Dendritic cell treated with granulocyte-macrophage colony-stimulating factor and Interleukin-4, amounts not matched to agents 40 ng/mL and 50 ng/mL, for 4 days (primary cell): Measurements from ENCODE around the gene CHRDL2.

Experiments used
- H3K27ac Mint-ChIP-seq: one replicate; pipeline ENCODE4 v1.8.0; 2022; ENCODE audit warnings: mild to moderate bottlenecking, mixed read lengths
- H3K27me3 Mint-ChIP-seq: one replicate; pipeline ENCODE4 v1.8.0; 2022; ENCODE audit warnings: mild to moderate bottlenecking, mixed read lengths
- H3K36me3 Mint-ChIP-seq: one replicate; pipeline ENCODE4 v1.8.0; 2022; ENCODE audit warnings: low read depth, mixed read lengths
- H3K4me1 Mint-ChIP-seq: one replicate; pipeline ENCODE4 v1.8.0; 2022; ENCODE audit warnings: low read depth, mixed read lengths
- H3K4me3 Mint-ChIP-seq: one replicate; pipeline ENCODE4 v1.8.0; 2022; ENCODE audit warnings: mild to moderate bottlenecking, moderate library complexity, mixed read lengths
- H3K9me3 Mint-ChIP-seq: one replicate; pipeline ENCODE4 v1.8.0; 2022; ENCODE audit warnings: mixed read lengths
- intact Hi-C: fragments of 100-400 bp; cut with micrococcal nuclease; formaldehyde crosslinking; loops from one replicate; pipeline ENCODE4 v1.15.0; 2022

Gene CHRDL2

DNA sequence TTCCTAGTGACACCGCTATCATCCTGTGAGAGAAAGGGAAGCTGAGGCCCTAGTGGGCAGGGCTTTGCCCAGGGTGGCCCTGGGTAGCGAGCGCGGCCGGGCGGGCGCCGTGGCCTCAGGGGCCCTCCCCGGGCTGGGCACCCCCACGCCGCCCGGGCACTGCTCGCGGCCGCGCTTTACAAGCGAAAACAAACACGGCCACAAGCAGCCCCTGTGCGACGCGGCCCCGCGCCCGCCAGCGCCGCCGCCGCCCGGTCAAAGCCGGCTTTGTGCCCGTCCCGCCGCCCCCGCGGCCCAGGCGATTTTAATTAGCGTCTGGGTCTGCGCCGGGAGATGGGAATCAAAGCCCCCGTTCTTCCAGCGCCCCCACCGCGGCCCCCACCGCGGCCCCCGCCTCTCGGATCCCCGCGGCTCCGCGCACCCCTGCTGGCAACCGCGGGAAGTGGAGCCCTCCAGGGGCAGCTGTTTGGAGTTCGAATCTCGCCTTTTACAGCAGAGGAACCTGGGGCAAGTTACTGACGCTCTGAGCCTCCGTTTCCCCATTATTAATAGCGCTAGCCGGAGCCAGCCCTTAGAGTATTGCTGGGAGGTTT lies 47.9 kb downstream of the CHRDL2 start:
- peak overlapping the region; percentile 90 for H3K27ac Mint-ChIP-seq
- peaks cover 54% of the 10 kb centered on the region for H3K4me1 Mint-ChIP-seq
- H3K36me3 Mint-ChIP-seq: peaks cover 7% of the 10 kb centered on the region
- intact Hi-C loops: no loop called here
- peaks cover 28% of the 10 kb centered on the region for H3K27me3 Mint-ChIP-seq
- peaks cover 9% of the 10 kb centered on the region for H3K9me3 Mint-ChIP-seq
- peak overlapping the region; percentile 73 for H3K4me3 Mint-ChIP-seq

DNA sequence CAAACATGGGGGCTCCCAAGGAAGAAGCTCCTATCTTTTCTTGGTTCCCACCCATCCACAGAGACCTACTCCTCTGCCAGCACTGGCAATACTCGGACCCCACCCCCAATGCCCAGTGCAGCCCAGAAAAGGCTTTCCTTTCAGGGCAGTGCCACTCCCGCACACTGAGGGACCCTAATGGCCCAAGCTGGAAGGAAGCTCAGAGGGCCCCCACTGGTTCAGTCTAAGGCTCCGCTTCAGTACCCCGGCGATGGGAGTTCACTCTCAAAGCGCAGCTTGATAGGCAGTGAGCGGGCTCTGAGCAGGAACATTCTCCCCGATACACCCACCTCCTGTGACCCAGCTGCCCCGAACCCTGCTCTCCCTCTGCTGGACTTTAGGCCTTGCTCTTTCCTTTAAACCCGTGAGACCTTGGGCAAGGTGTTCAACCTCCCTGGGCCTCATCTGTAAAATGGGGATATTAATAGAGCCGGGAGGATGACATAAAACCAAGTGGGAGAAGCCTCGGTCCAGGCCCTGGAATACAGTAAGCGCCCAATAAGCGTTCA lies 48.4 kb downstream of the CHRDL2 start:
- H3K4me3 Mint-ChIP-seq: peak overlapping the region; percentile 73
- H3K27me3 Mint-ChIP-seq: peaks cover 28% of the 10 kb centered on the region
- peak overlapping the region; percentile 55 for H3K27ac Mint-ChIP-seq
- peaks cover 7% of the 10 kb centered on the region for H3K36me3 Mint-ChIP-seq
- intact Hi-C loops: no loop called here
- peaks cover 9% of the 10 kb centered on the region for H3K9me3 Mint-ChIP-seq
- peaks cover 49% of the 10 kb centered on the region for H3K4me1 Mint-ChIP-seq

DNA sequence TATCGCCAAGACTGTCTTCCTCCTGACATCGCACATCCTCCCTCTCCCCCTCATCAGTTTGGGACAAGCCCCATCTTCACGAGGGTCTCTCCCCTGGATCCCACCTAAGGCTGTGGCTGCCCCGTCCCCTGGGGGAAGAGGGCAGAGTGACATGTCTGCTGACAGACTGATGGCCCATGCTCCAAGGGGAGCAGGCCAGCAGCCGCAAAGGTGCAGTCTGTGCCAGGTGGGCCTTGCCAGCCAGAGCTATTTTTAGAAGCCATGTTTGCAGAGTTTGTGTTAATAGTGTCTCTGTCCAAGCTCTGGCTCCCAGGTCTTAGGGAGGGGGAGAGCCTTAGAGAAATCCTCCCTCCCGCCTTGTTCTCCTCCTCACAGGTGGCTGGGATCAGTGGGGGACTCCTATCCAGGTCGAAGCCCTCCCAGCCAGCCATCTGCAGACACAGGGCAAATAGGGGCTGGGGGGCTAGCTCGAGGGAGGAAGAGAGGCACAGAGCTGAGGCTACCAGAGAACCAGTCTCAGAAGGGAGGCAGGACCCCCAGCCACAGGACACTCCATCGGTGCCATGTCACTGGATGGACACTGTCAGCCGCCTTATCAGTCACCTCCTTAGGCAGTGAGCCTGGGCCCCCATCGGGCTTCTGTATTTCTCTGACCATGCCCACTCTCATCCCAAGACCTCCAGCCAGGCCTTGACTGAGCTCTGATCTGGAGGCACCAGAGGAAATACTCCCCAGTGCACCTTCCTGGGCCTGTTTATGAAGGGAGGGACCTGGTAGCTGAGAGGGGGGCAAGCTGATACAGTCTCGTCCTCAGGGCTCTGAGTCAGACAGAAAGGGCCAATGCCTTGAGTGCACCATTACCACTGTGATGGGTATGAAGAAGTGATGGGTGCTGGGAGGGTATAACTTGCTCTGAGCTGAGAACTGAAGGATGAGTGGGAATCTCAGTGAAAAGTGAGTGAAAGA lies 49.3 kb downstream of the CHRDL2 start:
- peaks cover 7% of the 10 kb centered on the region for H3K36me3 Mint-ChIP-seq
- H3K27ac Mint-ChIP-seq: peak overlapping the region; percentile 55
- H3K4me1 Mint-ChIP-seq: peaks cover 40% of the 10 kb centered on the region
- H3K27me3 Mint-ChIP-seq: peaks cover 28% of the 10 kb centered on the region
- peaks cover 8% of the 10 kb centered on the region for H3K9me3 Mint-ChIP-seq
- intact Hi-C loops: no loop called here
- no peak overlapping the region for H3K4me3 Mint-ChIP-seq

- H3K27ac Mint-ChIP-seq: peak overlapping the region; percentile 55
- H3K36me3 Mint-ChIP-seq: no peaks in the 10 kb centered on the region
- H3K4me3 Mint-ChIP-seq: no peak overlapping the region
- H3K9me3 Mint-ChIP-seq: no peaks in the 10 kb centered on the region
- intact Hi-C loops: no loop called here
- H3K27me3 Mint-ChIP-seq: peaks cover 32% of the 10 kb centered on the region
- peaks cover 30% of the 10 kb centered on the region for H3K4me1 Mint-ChIP-seq
Observed at GRCh38 chr11:74680703-74681531, 50.3 kb downstream of the CHRDL2 start.

- Mint-ChIP-seq H3K27me3 (peaks cover 32% of the 10 kb centered on the region), H3K36me3 (no peaks in the 10 kb centered on the region), H3K9me3 (no peaks in the 10 kb centered on the region), H3K27ac (no peak overlapping the region), H3K4me1 (peaks cover 22% of the 10 kb centered on the region), H3K4me3 (no peak overlapping the region)
- intact Hi-C loops: no loop called here
Observed at GRCh38 chr11:74680035-74680671, 51.1 kb downstream of the CHRDL2 start.

GRCh38 chr11:74679513-74679865 lies 51.7 kb downstream of the CHRDL2 start:
- peaks cover 5% of the 10 kb centered on the region for H3K9me3 Mint-ChIP-seq
- intact Hi-C loops: no loop called here

DNA sequence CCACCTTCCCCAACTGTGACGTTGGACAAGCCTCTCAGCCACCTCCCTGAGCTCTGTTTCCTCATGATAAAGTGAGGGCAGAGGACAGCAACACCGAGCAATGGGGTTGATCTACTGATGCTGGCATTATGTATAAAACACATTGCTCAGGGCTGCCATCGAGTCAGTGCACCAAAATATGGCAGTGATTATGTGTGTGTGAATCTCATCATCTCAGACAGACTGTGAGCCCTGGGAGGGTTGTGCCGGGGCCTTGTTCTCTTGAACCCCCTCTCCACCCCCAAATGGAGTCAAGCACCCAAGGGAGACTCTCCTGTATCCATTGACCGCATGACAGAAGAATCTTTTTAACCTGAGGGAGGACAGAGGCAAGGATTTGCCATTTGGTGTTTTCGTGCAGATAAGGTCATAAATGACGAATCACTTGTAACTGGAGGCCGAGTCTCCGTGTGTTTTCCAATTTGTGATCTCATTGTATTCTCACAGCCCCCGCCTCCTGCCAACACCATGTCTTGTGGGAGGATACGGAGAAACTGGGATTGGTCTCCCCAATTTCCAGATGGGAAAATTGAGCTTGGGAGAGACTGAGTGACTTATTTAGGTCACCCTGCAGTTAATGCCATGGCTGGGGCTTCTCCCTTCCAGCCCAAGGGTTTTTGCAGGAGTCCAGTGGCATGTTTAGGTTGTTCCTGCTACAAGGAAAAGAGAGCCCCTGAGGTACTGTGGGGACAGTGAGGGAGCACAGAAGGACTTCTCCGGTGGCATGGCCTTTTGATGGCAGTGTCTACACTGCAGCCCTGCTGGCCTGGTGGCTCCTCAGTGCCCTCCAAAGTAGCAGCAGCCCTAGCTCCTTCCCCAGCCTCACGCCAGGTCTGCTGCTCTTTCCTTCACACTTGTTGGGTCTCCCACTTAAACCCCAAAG lies 52.4 kb downstream of the CHRDL2 start:
- Mint-ChIP-seq H3K9me3 (peaks cover 8% of the 10 kb centered on the region), H3K4me1 (peaks cover 9% of the 10 kb centered on the region), H3K27ac (no peak overlapping the region), H3K36me3 (no peaks in the 10 kb centered on the region), H3K27me3 (peaks cover 26% of the 10 kb centered on the region), H3K4me3 (no peak overlapping the region)
- intact Hi-C loops: no loop called here

More at GRCh38 chr11:74679513-74679865, 51.7 kb downstream of the CHRDL2 start:
- Mint-ChIP-seq H3K27me3 (peaks cover 29% of the 10 kb centered on the region), H3K36me3 (no peaks in the 10 kb centered on the region), H3K27ac (no peak overlapping the region), H3K4me1 (peaks cover 15% of the 10 kb centered on the region), H3K4me3 (no peak overlapping the region)

- Mint-ChIP-seq H3K36me3 (no peaks in the 10 kb centered on the region), H3K27ac (no peak overlapping the region), H3K4me1 (peaks cover 10% of the 10 kb centered on the region), H3K4me3 (no peak overlapping the region), H3K9me3 (peaks cover 8% of the 10 kb centered on the region), H3K27me3 (peaks cover 22% of the 10 kb centered on the region)
- intact Hi-C loops: no loop called here
Observed at GRCh38 chr11:74678041-74678440, 53.2 kb downstream of the CHRDL2 start.

DNA sequence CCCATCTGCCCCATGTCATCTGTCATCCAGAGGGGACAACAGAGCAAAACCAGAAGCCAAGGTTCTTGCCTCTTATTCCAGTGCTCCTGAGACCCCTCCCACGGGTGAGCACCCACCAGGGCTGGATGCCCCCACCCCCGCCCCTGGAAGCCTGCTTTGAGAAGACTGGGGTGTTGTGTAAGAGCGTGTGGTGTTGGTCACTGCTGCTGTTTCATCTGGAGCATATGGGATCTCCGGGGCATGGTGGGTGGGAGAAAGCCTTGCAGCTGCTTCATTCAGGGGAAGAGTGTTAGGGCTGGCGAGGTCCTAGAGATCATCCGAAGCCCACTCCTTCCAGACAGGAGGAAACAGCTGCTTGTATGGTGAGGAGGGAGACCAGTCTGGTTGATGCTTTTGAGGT lies 54.1 kb downstream of the CHRDL2 start:
- Mint-ChIP-seq H3K27ac (no peak overlapping the region), H3K4me1 (peaks cover 10% of the 10 kb centered on the region), H3K36me3 (no peaks in the 10 kb centered on the region), H3K4me3 (no peak overlapping the region), H3K9me3 (peaks cover 8% of the 10 kb centered on the region), H3K27me3 (peaks cover 13% of the 10 kb centered on the region)
- intact Hi-C loops: no loop called here

DNA sequence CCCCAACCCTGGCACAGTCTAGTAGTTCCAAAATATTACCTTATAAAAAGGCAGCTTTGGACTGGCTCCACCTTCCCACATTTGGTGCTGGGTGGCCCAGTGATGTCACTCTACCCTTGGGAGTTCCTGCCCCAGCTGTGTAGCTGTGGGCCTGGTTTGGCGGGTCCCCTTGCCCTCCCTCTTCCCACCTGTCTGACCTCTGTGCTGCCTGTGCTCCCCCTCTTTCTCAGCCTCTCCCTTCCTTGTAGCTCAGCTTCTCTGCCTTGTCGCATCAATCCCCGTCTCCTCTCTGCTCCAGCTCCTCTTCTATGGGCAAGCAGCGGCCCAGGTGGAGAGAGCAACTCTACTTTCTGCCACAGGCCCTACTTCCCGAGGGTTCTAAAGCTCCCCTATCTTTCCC lies 54.6 kb downstream of the CHRDL2 start:
- no peak overlapping the region for H3K4me3 Mint-ChIP-seq
- peaks cover 10% of the 10 kb centered on the region for H3K4me1 Mint-ChIP-seq
- intact Hi-C loops: no loop called here
- peaks cover 9% of the 10 kb centered on the region for H3K27me3 Mint-ChIP-seq
- H3K36me3 Mint-ChIP-seq: no peaks in the 10 kb centered on the region
- peaks cover 8% of the 10 kb centered on the region for H3K9me3 Mint-ChIP-seq
- H3K27ac Mint-ChIP-seq: no peak overlapping the region

GRCh38 chr11:74675761-74676160 lies 55.5 kb downstream of the CHRDL2 start:
- intact Hi-C loops: no loop called here
- Mint-ChIP-seq H3K27me3 (peaks cover 7% of the 10 kb centered on the region), H3K9me3 (peaks cover 8% of the 10 kb centered on the region), H3K27ac (no peak overlapping the region), H3K4me1 (peaks cover 10% of the 10 kb centered on the region), H3K4me3 (no peak overlapping the region), H3K36me3 (no peaks in the 10 kb centered on the region)

DNA sequence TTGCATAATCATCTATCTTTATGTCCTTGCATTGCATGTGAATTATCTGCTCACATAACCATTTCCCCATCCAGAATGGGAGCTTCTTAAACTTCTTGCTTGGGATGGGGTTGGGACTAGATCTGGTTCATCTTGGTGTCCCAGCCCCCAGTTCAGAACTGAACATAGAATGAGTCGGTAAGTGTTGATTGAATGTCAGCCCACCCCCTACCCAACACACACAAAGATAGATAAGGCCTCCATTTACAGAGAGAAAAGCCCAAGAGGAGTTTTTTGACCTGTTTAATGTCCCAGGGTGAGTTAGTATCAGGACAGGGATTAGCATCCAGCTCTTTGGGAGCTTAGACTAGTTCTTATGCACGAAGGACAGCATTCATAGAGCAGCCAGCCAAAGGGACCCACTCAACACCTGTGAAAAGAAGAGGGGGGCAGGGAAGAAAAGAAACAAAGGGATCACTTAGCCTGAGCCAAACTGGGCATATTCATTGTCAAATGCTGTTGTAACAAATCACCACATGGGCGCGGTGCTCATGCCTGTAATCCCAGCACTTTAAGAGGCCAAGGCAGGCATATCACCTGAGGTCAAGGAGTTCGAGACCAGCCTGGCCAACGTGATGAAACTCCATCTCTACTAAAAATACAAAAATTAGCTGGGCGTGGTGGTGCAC lies 57.4 kb downstream of the CHRDL2 start:
- intact Hi-C loops: no loop called here
- Mint-ChIP-seq H3K4me1 (peaks cover 10% of the 10 kb centered on the region), H3K4me3 (no peak overlapping the region), H3K27ac (no peak overlapping the region), H3K27me3 (peaks cover 3% of the 10 kb centered on the region), H3K36me3 (no peaks in the 10 kb centered on the region), H3K9me3 (peaks cover 8% of the 10 kb centered on the region)
